K562 (cell line): ENCODE measurements around the gene SLC26A11. TPM values are rescaled to one million over a fixed set of nuclear protein-coding genes. Genes with fewer than 3 reads are reported as not detected.

Experiments used
- ATAC-seq: fragments of 200-7000 bp; cut with Tn5 transposase; 3 replicates; pipeline ENCODE4 v1.9.1; 2020; ENCODE audit warnings: moderate library complexity
- BruUV-seq: library from RNA; stranded (reverse); fragments of 400-500 nt; replicated peaks from 2 replicates; lab custom pipeline; 2021; lab: Mats Ljungman, UMichigan
- CTCF ChIA-PET: fragments of 300-600 bp; formaldehyde crosslinking; extraction: SDS; loops from one replicate; lab custom pipeline; 2021; ENCODE audit warnings: low intra/inter-chr PET ratio; lab: Yijun Ruan, JAX
- POLR2A ChIA-PET: fragments of 300-600, 350-650 bp; sonication (Branson Sonifier 250); formaldehyde crosslinking; extraction: SDS; loops from one replicate; lab custom pipeline; 2021; ENCODE audit warnings: antibody characterized with exemption, inconsistent platforms; lab: Yijun Ruan, JAX
- DNase-seq, 4 experiments: peaks; one replicate each; pipeline versions ENCODE4 v3.0.0 to v3.0.0-alpha.2; 2011 to 2018; ENCODE audit warnings: low spot score in 3 of 4, mixed read lengths in 3 of 4; ENCODE audit errors: extremely low read depth in 1 of 4
- FAIRE-seq: peaks from 2 replicates; lab custom pipeline; 2011; peaks lifted over from hg19 to GRCh38; lab: Jason Lieb, UNC
- H2AFZ ChIP-seq: 2 replicates; pipeline ENCODE4 v1.6.0; 2011; ENCODE audit warnings: low read depth, low read length, control low read depth, inconsistent platforms
- H3K27ac ChIP-seq: fragments of 200-600 bp; 3 replicates; pipeline ENCODE4 v1.8.0; 2011; ENCODE audit warnings: low read depth, mild to moderate bottlenecking, control low read depth, inconsistent platforms, low read length, moderate library complexity, mixed read lengths; ENCODE audit errors: extremely low read depth
- H3K27me3 ChIP-seq, 2 experiments: fragments of 300-600 bp in 1 of 2; 2 replicates in 1 of 2; 3 replicates in 1 of 2; pipeline versions ENCODE4 v1.6.0 to v1.8.0; 2011; ENCODE audit warnings: inconsistent platforms in 2 of 2, low read length in 2 of 2, mild to moderate bottlenecking in 1 of 2, mixed read lengths in 1 of 2, moderate library complexity in 1 of 2; ENCODE audit not compliant: control insufficient read depth in 2 of 2, insufficient read depth in 2 of 2
- H3K36me3 ChIP-seq: fragments of 300-600 bp; 3 replicates; pipeline ENCODE4 v1.8.0; 2011; ENCODE audit warnings: mild to moderate bottlenecking, low read length, inconsistent platforms; ENCODE audit not compliant: control insufficient read depth, insufficient read depth
- H3K4me1 ChIP-seq, 2 experiments: fragments of 200-600 bp in 1 of 2; replicated peaks in 1 of 2; 2 replicates in 1 of 2; 3 replicates in 1 of 2; pipeline versions ENCODE4 v1.5.1 to v1.8.0; 2011; ENCODE audit warnings: inconsistent platforms in 2 of 2, low read length in 2 of 2, mild to moderate bottlenecking in 1 of 2, mixed read lengths in 1 of 2, moderate library complexity in 1 of 2; ENCODE audit not compliant: control insufficient read depth in 2 of 2, insufficient read depth in 2 of 2
- H3K4me2 ChIP-seq: 2 replicates; pipeline ENCODE4 v1.6.1; 2011; ENCODE audit warnings: low read length, control low read depth, inconsistent platforms, mixed read lengths; ENCODE audit not compliant: insufficient read depth
- H3K4me3 ChIP-seq: fragments of 200-600 bp; sonication (generic), shearing (Covaris generic); 2 replicates; pipeline ENCODE4 v1.5.1; 2016; ENCODE audit warnings: control low read depth, inconsistent platforms
- H3K79me2 ChIP-seq: fragments of 200-600 bp; 3 replicates; pipeline ENCODE4 v1.8.0; 2011; ENCODE audit warnings: low read length, inconsistent platforms; ENCODE audit not compliant: control insufficient read depth, insufficient read depth
- H3K9ac ChIP-seq, 2 experiments: 2 replicates each; pipeline versions ENCODE4 v1.6.0 to v1.6.1; 2011; ENCODE audit warnings: low read depth in 2 of 2, low read length in 2 of 2, control low read depth in 1 of 2, inconsistent platforms in 1 of 2, mild to moderate bottlenecking in 1 of 2, mixed read lengths in 1 of 2; ENCODE audit not compliant: insufficient read depth in 1 of 2
- H3K9me1 ChIP-seq: one replicate; pipeline ENCODE4 v1.6.0; 2011; ENCODE audit warnings: inconsistent platforms, mild to moderate bottlenecking, low read length, moderate library complexity; ENCODE audit not compliant: control insufficient read depth, insufficient read depth
- H3K9me3 ChIP-seq: replicated peaks from 2 replicates; pipeline ENCODE4 v1.5.1; 2011; ENCODE audit warnings: low read depth, low read length, inconsistent platforms; ENCODE audit not compliant: control insufficient read depth, insufficient read depth
- H4K20me1 ChIP-seq: replicated peaks from 2 replicates; pipeline ENCODE4 v1.6.1; 2011; ENCODE audit warnings: low read length, inconsistent platforms, mixed read lengths; ENCODE audit not compliant: control insufficient read depth, insufficient read depth
- ETS2 ChIP-seq: IDR thresholded peaks from 2 replicates; pipeline ENCODE4 v1.6.1; 2016; ENCODE audit warnings: borderline replicate concordance, missing genetic modification characterization, mild to moderate bottlenecking, moderate library complexity, missing compliant biosample characterization; ENCODE audit not compliant: poor library complexity, severe bottlenecking
- HINFP ChIP-seq: fragments of 450-650 bp; conservative IDR thresholded peaks from 2 replicates; pipeline ENCODE4 v1.6.1; 2016; ENCODE audit warnings: missing genetic modification characterization, low read depth, mild to moderate bottlenecking, control low read depth, missing compliant biosample characterization
- HMGN3 ChIP-seq: IDR thresholded peaks from 2 replicates; pipeline ENCODE4 v1.6.1; 2011; ENCODE audit warnings: borderline replicate concordance, low read depth, mild to moderate bottlenecking, mixed read lengths, low read length; ENCODE audit not compliant: insufficient read length; ENCODE audit errors: extremely low read depth
- ILK ChIP-seq: fragments of 450-650 bp; IDR thresholded peaks from 2 replicates; pipeline ENCODE4 v1.6.1; 2016; ENCODE audit warnings: missing genetic modification characterization, low read depth, mild to moderate bottlenecking, missing compliant biosample characterization, moderate library complexity, borderline replicate concordance
- JUND ChIP-seq, 2 experiments: IDR thresholded peaks; 2 replicates in 1 of 2; 3 replicates in 1 of 2; pipeline ENCODE4 v1.6.1; 2011; ENCODE audit warnings: borderline replicate concordance in 2 of 2, low read depth in 2 of 2, low read length in 2 of 2, improper control_type of control experiment in 1 of 2, missing biosample characterization in 1 of 2, missing genetic modification characterization in 1 of 2, missing genetic modification reagents in 1 of 2
- MAFK ChIP-seq: IDR thresholded peaks from 2 replicates; pipeline ENCODE4 v1.6.1; 2011; ENCODE audit warnings: low read length, improper control_type of control experiment
- PCBP1 ChIP-seq: fragments of 200-400 bp; formaldehyde crosslinking; IDR thresholded peaks from 2 replicates; pipeline ENCODE4 v1.6.1; 2018; ENCODE audit warnings: mild to moderate bottlenecking, low read depth, low read length; ENCODE audit not compliant: poor library complexity, severe bottlenecking
- RBM34 ChIP-seq: fragments of 200-400 bp; formaldehyde crosslinking; IDR thresholded peaks from 2 replicates; pipeline ENCODE4 v1.6.1; 2018; ENCODE audit warnings: low read length, borderline replicate concordance; ENCODE audit not compliant: insufficient read depth
- RBM39 ChIP-seq: fragments of 200-400 bp; formaldehyde crosslinking; optimal IDR thresholded peaks from 2 replicates; pipeline ENCODE3; 2018; ENCODE audit warnings: low read depth, low read length
- THAP12 ChIP-seq: fragments of 250-450 bp; sonication (Bioruptor Pico); IDR thresholded peaks from 2 replicates; pipeline ENCODE4 v1.9.0; 2021; ENCODE audit warnings: mild to moderate bottlenecking, inconsistent platforms
- ZNF512 ChIP-seq: IDR thresholded peaks from 2 replicates; pipeline ENCODE4 v1.6.1; 2016; ENCODE audit warnings: missing genetic modification characterization, missing compliant biosample characterization
- ZNF717 ChIP-seq: fragments of 250-450 bp; sonication (Bioruptor Pico); IDR thresholded peaks from 2 replicates; pipeline ENCODE4 v1.5.0; 2021
- ZNF766 ChIP-seq: fragments of 200-800 bp; sonication (Bioruptor generic); conservative IDR thresholded peaks from 2 replicates; pipeline ENCODE4 v1.6.1; 2016; ENCODE audit warnings: missing genetic modification characterization, missing compliant biosample characterization
- ZZZ3 ChIP-seq: fragments of 450-650 bp; IDR thresholded peaks from 2 replicates; pipeline ENCODE4 v1.6.1; 2016; ENCODE audit warnings: antibody characterized with exemption, mild to moderate bottlenecking, moderate library complexity
- WGBS: fragments of 100-300 bp; shearing (Covaris generic); methylation state at CpG from one replicate; pipeline ENCODE4 v1.1.6; 2016; ENCODE audit warnings: low coverage, mixed read lengths; ENCODE audit not compliant: insufficient coverage; ENCODE audit errors: missing lambda C conversion rate; 5-methylcytosine and 5-hydroxymethylcytosine counted together
- in situ Hi-C: fragments of 300-500 bp; cut with MboI; formaldehyde crosslinking; loops from 4 replicates; pipeline ENCODE4 v1.15.0; 2018; ENCODE audit warnings: inconsistent platforms, mixed read lengths
- intact Hi-C: fragments of 100-400 bp; cut with micrococcal nuclease; formaldehyde crosslinking; loops from 2 replicates; pipeline ENCODE4 v1.14.2; 2022
- polyA plus RNA-seq, 8 experiments: library from polyadenylated mRNA; depleted of rRNA in 4 of 8; stranded (reverse) in 5 of 8; unstranded in 3 of 8; fragments of >200 nt; fragmentation: Nextera tagmentation in 2 of 8; fragmentation: Illumina TruSeq in 1 of 8; extraction: Ambion mirVana in 2 of 8; extraction: Trizol in 1 of 8; gene quantifications; 2 replicates each; pipeline versions ENCODE4 v1.2.1 to v1.2.3, GENCODE V29; 2011 to 2014; ENCODE audit warnings: inconsistent platforms in 1 of 8, missing spikeins in 1 of 8
- total RNA-seq, 7 experiments: library from RNA; depleted of rRNA in 6 of 7; stranded (reverse); fragments of >200 nt in 6 of 7; fragmentation: Illumina TruSeq in 2 of 7; extraction: Trizol in 2 of 7; gene quantifications; 2 replicates each; pipeline versions ENCODE4 v1.2.1 to v1.2.3, GENCODE V29; 2011 to 2021; ENCODE audit warnings: low replicate concordance in 1 of 7

The SLC26A11 gene
- total and polyA plus RNA-seq, 9 of the 15 experiments (the other 6 are each of a cell fraction or from before 2014, with no cell fraction given) = 0.06 to 3.1 (median 1.2) TPM; not detected in 1

GRCh38 chr17:80274331-80274730 lies 54.1 kb downstream of the SLC26A11 start:
- no peaks in the 10 kb centered on the region for H3K27me3 ChIP-seq
- POLR2A ChIA-PET = interaction anchor here (0.6 kb wide), 1 partner anchor 241 kb away, joined by 3 read pairs; no protein-coding TSS in a partner anchor
- ATAC-seq = no peak
- no peaks in the 10 kb centered on the region for H3K79me2 ChIP-seq
- peaks cover 5% of the 10 kb centered on the region; the same call in 2 of the 3 replicates for H3K36me3 ChIP-seq
- H3K4me2 ChIP-seq = no peak overlapping the region
- no peak overlapping the region for H3K4me3 ChIP-seq
- no peak overlapping the region for H2AFZ ChIP-seq
- 0 out of 3 replicates have a peak overlapping the region, but pooled peaks have one; percentile 40 for H3K27ac ChIP-seq
- TF ChIP-seq MAFK = no peak
- TF ChIP-seq RBM39 = no peak
- TF ChIP-seq ZNF512 (tag) = no peak
- TF ChIP-seq HINFP (tag) = no peak
- no peak for TF ChIP-seq ETS2 (tag)
- TF ChIP-seq ILK (tag) = no peak
- no peak for TF ChIP-seq PCBP1
- no peak for TF ChIP-seq HMGN3
- no peak for TF ChIP-seq JUND (IDR thresholded peaks at IDR 0.05; ENCODE audit: borderline replicate concordance, low read depth, low read length)
- TF ChIP-seq JUND (tag; IDR thresholded peaks at IDR 0.05; ENCODE audit: borderline replicate concordance, low read depth, low read length) = no peak
- TF ChIP-seq ZZZ3 = no peak
- no peak for TF ChIP-seq ZNF766
- no peak for TF ChIP-seq ZNF717 (CRISPR knock-in tag)
- TF ChIP-seq THAP12 (CRISPR knock-in tag) = no peak
- no peak for TF ChIP-seq RBM34
- TF ChIP-seq, all 486 proteins: peak for 0
- peaks cover 0 to 18% of the 10 kb centered on the region in 2 experiments; a peak in 2 of 5 replicates for H3K4me1 ChIP-seq
- DNase-seq (no peak), FAIRE-seq (no peak)
- WGBS = 80% methylated on average over 8 of the region's 9 CpGs
- intact Hi-C loops = no loop called here
- CTCF ChIA-PET = no interaction called here
- BruUV-seq = no TSS peak
- in situ Hi-C loops = no loop called here
- peak overlapping the region in 1 of 2 experiments; percentile 7; a peak in 1 of 4 replicates for H3K9ac ChIP-seq
- no peaks in the 10 kb centered on the region for H3K9me3 ChIP-seq
- no peaks in the 10 kb centered on the region for H4K20me1 ChIP-seq
- no peaks in the 10 kb centered on the region for H3K9me1 ChIP-seq
